Right cardiac atrium (tissue), 5 donors: ENCODE results near the gene TNIP1. TPM values are rescaled to one million over a fixed set of nuclear protein-coding genes. Genes with fewer than 3 reads are reported as not detected.
A peak's percentile ranks its signal among the peaks of the same experiment; 100 is the strongest.

Experiments
- ATAC-seq, 2 donors: fragments of 200-7000 bp; cut with Tn5 transposase; one replicate each; pipeline versions ENCODE4 v1.8.0 to v1.9.1; 2020; ENCODE audit warnings: moderate library complexity in 2 of 2, mild to moderate bottlenecking in 1 of 2
- DNase-seq, 3 donors: peaks; one replicate each; pipeline ENCODE4 v3.0.0-alpha.2; 2020
- H3K27ac ChIP-seq: one replicate; pipeline ENCODE4 v1.5.1; 2013; ENCODE audit warnings: mild to moderate bottlenecking, low read length, control low read depth, moderate library complexity
- H3K27me3 ChIP-seq: one replicate; pipeline ENCODE4 v1.6.1; 2013; ENCODE audit not compliant: control insufficient read depth, insufficient read depth
- H3K4me1 ChIP-seq: one replicate; pipeline ENCODE4 v1.6.1; 2013; ENCODE audit warnings: low read length; ENCODE audit not compliant: control insufficient read depth, insufficient read depth
- H3K4me3 ChIP-seq: one replicate; pipeline ENCODE4 v1.5.1; 2013; ENCODE audit warnings: low read length, control low read depth
- H3K9me3 ChIP-seq: one replicate; pipeline ENCODE4 v1.6.1; 2013; ENCODE audit warnings: low read length; ENCODE audit not compliant: control insufficient read depth
- WGBS: extraction: QIAGEN DNeasy Blood & Tissue Kit; methylation state at CpG from one replicate; pipeline ENCODE4 v1.1.7; 2013; 5-methylcytosine and 5-hydroxymethylcytosine counted together
- intact Hi-C, 4 donors: fragments of 100-400 bp; cut with DNase I; formaldehyde crosslinking; loops; one replicate each; pipeline versions ENCODE4 v1.11.0 to v1.14.0; 2022 to 2023
- polyA plus RNA-seq: library from polyadenylated mRNA; stranded (reverse); fragments of 200-250 nt; gene quantifications from one replicate; pipeline ENCODE4 v1.2.3, GENCODE V29; 2013
- total RNA-seq, 4 donors: library from RNA; stranded (reverse); fragmentation: NEBNext Ultra II Directional; extraction: Animal tissue kit (Norgen Biotek cat#: 25700); gene quantifications; one replicate each; pipeline ENCODE4 v1.2.1, GENCODE V29; 2021
- donor health status: healthy with polysubstance abuse.
- donor health status: DM: no; HTN: yes; CAD: no.
- donor health status: DM: no; HTN: no; CAD: no.
- donor health status: DM: no; HTN: yes; CAD: no; lungs with severe emphysema.
- donor health status: DM: yes; HTN: yes; CAD: no.

TNIP1 gene
- total and polyA plus RNA-seq, 5 donors, result 71.5 to 98.2 (median 77.5) TPM

DNA sequence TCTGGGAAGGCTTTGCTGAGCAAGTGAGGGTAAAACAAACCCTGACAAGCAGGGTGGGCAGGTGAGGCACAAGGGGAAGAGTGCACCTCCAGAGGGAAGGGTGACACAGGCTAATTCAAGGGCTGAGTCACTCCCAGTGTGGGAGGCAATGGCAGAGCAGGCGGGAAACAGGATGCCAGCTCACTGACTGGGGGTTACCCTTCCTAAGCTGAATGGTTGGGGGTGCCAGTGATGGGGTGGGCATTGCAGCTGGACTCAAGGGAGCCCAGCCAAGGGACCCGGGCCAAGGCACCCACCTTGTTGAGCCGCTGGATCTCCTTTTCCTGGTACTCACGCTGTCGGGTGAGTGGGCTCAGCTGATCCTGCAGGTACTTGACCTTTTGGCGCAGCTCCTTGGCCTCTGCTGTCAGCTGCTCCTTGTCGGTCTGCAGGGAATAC, 42.0 kb downstream of the TNIP1 start:
- Histone ChIP-seq H3K27me3 (no peaks in the 10 kb centered on the region), H3K4me3 (no peak overlapping the region), H3K9me3 (no peaks in the 10 kb centered on the region), H3K4me1 (peaks cover 28% of the 10 kb centered on the region), H3K27ac (peak overlapping the region; percentile 56)
- DNase-seq (no peak), ATAC-seq (peak in 1 of 2 donors; percentile 27)
- intact Hi-C loops, result no loop called here
- 54% methylated on average over 7 of the region's 7 CpGs for WGBS

DNA sequence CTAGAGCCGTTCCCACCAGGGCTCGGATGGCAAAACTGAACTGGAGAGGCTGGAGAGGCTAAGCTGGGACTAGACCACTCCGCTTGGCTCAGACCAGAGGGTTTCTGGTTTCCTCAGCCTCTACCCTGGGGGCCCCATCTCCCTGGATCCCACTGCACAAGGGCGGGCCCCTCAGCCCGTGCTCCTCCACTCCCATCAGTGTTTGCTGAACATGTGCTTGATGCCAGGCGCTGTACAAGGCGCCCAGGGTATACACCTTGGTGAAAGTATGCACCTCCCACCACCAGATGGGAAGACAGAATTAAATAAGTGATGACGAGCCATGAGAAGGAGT, 42.5 kb downstream of the TNIP1 start:
- DNase-seq, result peak in 2 of 3 donors; percentile 66 to 69
- Histone ChIP-seq H3K4me1 (peaks cover 28% of the 10 kb centered on the region), H3K4me3 (no peak overlapping the region), H3K27ac (peak overlapping the region; percentile 56), H3K27me3 (no peaks in the 10 kb centered on the region), H3K9me3 (no peaks in the 10 kb centered on the region)
- intact Hi-C loops, result no loop called here
- ATAC-seq, result peak in 1 of 2 donors; percentile 34
- WGBS, result 55% methylated on average over 8 of the region's 8 CpGs

DNA sequence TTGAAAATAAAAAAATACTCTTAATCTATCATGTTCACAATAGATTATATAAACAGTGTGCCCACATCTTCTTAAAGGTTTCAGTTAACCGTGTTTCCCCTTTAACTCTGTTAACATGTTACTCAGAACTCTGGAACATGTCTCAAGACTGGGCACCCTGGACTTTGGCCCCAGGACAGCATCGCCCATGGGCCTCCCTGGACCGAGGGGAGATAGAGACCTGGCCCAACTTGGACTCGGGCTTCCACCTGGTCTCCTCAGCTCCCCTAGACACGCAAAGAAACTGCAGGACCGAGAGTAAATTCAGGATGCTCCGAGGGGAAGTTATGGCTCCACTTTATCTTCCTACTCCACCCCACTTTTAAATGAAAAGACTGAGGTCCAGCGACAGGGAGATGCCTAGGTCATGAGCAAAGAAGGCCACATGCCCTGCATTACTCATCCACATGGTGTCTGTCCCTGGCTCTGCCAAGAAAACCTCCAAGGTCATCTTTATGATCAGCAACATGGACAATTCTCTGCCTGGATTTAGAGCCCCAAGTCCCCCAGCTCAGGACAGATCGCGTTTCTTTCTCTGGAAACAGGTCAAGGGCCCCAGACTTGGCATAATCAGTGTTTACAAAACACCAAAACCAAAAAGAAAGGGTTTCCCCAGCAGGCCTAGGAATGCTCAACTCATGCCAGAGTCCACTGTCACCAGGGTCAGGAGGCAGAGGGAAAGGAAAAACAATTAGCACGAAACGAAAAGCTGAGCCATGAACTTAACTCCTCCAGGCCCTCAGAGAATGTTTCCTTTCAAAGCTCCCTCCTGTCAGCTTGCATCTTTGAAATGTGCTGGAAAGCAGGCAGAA, 43.0 kb downstream of the TNIP1 start:
- ATAC-seq, result peak; percentile 60 to 76
- intact Hi-C loops, result no loop called here
- 36% methylated on average over 12 of the region's 12 CpGs for WGBS
- H3K4me1 ChIP-seq, result peaks cover 28% of the 10 kb centered on the region
- DNase-seq, result peak in 2 of 3 donors; percentile 42 to 76
- no peak overlapping the region for H3K4me3 ChIP-seq
- H3K27ac ChIP-seq, result peak overlapping the region; percentile 56
- no peaks in the 10 kb centered on the region for H3K9me3 ChIP-seq
- no peaks in the 10 kb centered on the region for H3K27me3 ChIP-seq

DNA sequence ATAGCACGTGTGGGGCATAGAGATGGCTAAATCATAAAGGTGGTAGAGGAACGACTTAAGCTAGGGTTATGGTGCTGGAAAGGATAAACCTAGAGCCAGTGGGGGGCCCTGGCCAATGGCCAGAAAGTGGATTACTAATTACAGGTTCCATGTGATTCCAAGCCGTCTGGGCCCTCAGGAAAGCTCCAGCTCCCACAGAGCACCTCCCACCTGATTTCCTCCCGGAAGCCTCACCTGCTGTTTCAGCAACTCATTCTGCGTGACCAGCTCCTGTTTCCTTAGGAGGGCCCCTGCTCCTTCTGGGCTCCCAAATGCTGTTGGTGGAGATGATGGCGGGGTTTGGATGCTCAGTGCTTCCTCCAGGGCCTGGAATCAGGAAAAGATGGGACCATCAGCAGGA, 44.3 kb downstream of the TNIP1 start:
- ATAC-seq, result no peak
- 89% methylated on average over 6 of the region's 6 CpGs for WGBS

DNA sequence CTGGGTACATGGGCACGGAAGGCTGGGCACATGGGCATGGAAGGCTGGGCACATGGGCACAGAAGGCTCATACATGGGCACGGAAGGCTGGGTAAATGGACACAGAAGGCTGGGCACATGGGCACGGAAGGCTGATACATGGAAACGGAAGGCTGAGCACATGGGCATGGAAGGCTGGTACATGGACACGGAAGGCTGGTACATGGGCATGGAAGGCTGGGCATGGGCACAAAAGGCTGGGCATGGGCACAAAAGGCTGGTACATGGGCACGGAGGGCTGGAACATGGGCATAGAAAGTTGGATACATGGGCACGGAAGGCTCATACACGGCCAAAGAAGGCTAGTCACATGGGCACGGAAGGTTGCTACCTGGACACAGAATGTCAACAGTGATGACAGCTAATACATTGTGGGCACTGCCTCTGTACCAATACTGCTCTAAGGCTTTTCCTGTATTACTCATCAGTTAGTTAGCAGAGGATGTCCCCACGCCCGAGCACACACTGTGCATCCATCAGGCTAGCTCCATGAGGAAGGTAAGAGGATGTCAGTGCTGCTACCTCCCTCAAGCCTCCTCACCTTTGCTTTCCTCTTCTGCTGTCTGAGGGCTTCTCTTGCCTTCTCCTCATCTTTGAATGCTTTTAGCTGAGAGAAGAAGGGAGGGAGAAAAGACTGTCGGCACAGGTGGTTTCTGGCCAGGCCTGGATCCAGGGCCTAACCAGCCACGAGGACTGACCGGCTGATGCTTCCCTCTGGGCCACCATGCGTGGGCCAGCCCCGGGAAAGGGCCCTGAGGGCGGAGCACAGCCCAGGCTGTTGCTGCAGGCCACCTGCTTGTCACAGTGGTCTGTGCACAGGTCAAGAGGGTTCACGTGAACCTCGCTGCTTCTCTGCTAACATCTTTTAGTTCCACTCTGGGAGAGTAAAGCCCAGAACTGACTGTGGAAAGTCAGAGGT, 46.1 kb downstream of the TNIP1 start:
- DNase-seq (no peak), ATAC-seq (no peak)
- 90% methylated on average over 19 of the region's 19 CpGs for WGBS
- no peaks in the 10 kb centered on the region for H3K9me3 ChIP-seq
- H3K27me3 ChIP-seq, result no peaks in the 10 kb centered on the region
- intact Hi-C loops, result no loop called here
- no peak overlapping the region for H3K4me3 ChIP-seq
- peaks cover 25% of the 10 kb centered on the region for H3K4me1 ChIP-seq
- no peak overlapping the region for H3K27ac ChIP-seq

More for the DNA sequence above, 44.3 kb downstream of the TNIP1 start:
- Histone ChIP-seq H3K9me3 (no peaks in the 10 kb centered on the region), H3K27me3 (no peaks in the 10 kb centered on the region), H3K4me3 (no peak overlapping the region), H3K4me1 (peaks cover 28% of the 10 kb centered on the region), H3K27ac (no peak overlapping the region)
- no peak for DNase-seq
- intact Hi-C loops, result no loop called here

DNA sequence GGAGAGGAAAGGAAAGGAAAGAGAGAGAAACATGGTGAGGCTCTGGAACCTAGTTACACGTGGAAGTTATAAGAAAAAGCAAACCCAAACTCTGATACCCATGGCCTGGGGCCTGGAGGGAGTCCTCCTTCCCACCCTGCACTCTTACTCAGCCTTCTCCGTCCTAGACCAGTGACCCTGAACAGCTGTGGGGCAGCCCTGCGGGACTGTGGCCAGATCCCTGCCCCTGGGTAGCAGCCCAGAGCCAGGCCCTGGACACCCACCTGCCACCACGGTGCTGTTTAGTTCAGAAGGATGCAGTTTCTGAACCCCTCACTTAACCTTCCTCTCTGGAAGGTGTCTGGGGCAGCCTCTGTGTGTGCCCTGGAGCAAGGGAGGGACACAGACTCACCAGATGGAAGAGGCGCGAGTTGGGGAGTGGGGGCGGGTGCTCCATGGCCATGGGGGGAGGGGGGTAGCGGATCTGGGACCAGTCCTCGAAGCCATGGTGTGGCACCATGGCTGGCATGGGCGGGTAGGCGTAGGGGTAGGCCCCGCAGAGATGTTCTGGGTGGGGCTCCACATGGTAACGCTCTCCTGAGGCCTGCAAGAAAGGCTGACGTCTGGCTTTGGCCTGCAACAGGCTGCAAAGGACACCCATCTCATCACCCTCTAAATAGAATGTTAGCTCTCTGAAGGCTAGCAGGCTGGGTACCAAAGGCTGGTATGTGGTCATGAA, 47.5 kb downstream of the TNIP1 start:
- no peaks in the 10 kb centered on the region for H3K27me3 ChIP-seq
- intact Hi-C loops, result no loop called here
- peaks cover 20% of the 10 kb centered on the region for H3K4me1 ChIP-seq
- ATAC-seq, result no peak
- no peaks in the 10 kb centered on the region for H3K9me3 ChIP-seq
- H3K27ac ChIP-seq, result no peak overlapping the region
- no peak for DNase-seq
- no peak overlapping the region for H3K4me3 ChIP-seq
- whole genome bisulfite sequencing, result 92% methylated on average over 14 of the region's 14 CpGs

DNA sequence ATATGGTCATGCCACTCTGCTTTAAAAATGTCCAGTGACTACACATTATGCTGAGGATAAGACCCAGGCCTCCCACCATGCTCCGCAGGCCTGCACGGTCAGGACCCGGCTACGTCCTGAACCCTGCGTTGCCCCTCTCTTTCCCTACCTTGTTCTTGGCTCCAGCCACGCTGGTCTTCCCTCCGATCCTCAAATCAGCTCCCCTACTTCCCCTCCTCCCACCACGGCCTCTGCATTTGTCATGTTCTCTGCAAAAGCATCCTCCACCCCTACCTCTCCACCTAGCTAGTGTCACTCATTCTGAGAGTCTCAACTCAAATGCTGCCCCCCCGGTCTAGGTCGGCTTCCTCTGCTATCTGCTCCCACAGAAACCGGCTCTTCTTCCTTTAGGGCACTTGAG, 49.3 kb downstream of the TNIP1 start:
- WGBS, result 94% methylated on average over 11 of the region's 11 CpGs
- Histone ChIP-seq H3K4me3 (no peak overlapping the region), H3K27me3 (no peaks in the 10 kb centered on the region), H3K27ac (no peak overlapping the region), H3K9me3 (no peaks in the 10 kb centered on the region), H3K4me1 (peaks cover 24% of the 10 kb centered on the region)
- DNase-seq, result no peak
- intact Hi-C loops, result no loop called here
- no peak for ATAC-seq

DNA sequence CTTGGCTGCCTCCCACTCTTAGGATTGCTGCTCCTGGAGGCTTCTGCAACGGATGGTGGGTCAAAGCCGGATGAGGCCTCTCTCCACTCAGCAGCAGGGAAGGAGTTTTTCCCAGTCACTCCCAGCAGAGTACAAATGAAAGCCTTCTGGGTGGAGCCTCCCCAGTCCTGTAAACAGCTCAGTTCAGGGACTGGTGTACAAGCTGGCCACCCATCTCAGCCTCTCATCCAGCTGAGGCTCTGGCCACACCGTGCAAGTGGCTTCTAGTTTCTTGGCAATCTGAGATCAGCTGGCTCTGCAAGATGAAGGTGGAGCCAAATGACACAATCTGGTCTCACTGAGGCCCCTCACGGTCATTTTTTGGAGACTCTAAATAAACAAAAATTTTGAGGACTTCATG, 50.5 kb downstream of the TNIP1 start:
- DNase-seq, result peak; percentile 79 to 91 (median 84)
- H3K4me3 ChIP-seq, result no peak overlapping the region
- H3K27ac ChIP-seq, result peak overlapping the region; percentile 26
- H3K27me3 ChIP-seq, result no peaks in the 10 kb centered on the region
- intact Hi-C loops, result no loop called here
- peaks cover 31% of the 10 kb centered on the region for H3K4me1 ChIP-seq
- peak; percentile 76 to 92 for ATAC-seq
- no peaks in the 10 kb centered on the region for H3K9me3 ChIP-seq
- 42% methylated on average over 4 of the region's 4 CpGs for WGBS

DNA sequence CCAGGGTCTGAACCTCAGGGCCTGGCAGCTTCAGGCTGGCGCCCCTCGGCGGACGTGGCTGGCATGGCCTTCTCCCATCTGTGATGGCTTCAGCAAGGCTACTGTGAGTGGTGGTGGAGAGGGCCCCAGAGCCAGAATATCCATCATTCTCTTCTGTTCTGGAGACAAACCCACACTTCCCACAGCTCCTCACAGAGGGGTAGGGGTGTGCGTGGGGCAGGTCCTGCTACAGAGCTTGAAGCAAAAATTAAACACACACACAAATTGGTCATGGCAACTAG, 50.8 kb downstream of the TNIP1 start:
- WGBS, result 92% methylated on average over 5 of the region's 5 CpGs
- DNase-seq, result peak in 1 of 3 donors; percentile 68

DNA sequence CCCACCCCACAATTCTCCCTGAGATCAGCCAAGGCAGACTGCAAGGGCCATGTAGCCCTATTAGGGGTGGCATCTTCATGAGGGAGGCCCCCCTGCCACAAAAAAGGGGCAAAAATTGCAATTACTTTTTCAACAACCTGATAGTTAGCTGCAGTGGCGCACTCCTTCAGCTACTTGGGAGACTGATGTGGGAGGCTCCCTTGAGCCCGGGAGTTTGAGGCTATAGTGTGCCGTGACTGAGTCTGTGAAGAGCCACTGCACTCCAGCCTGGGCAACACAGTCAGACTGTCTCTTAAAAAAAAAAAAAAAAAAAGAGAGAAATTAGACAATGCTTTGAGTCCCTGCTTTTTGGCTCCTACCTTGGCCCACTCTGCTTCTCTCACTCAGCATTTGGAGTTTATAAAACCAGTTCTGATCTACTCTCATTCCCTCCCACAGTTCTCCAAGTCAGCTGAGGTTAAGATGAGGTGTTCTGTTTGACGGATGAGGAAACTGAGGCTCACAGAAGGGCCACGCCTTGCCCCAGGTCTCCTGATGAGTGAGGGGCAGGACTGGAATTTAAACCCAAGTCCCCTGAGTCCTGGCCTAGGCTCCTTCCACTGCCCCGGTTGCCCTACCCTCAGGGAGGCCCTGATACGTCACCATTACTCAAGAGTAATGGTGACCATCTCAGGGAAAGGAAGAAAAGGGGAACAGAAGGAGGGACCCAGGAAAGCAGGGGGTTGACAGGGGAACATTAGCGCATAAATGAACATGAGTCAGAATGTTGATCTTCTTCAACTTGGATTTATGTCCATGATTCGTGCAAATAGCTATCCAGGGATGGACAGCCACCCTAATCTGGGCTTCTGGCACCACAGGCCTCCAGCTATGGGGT, 51.4 kb downstream of the TNIP1 start:
- Histone ChIP-seq H3K4me3 (no peak overlapping the region), H3K27me3 (no peaks in the 10 kb centered on the region), H3K27ac (peak overlapping the region; percentile 26), H3K9me3 (no peaks in the 10 kb centered on the region), H3K4me1 (peaks cover 37% of the 10 kb centered on the region)
- DNase-seq (peak in 1 of 3 donors; percentile 46), ATAC-seq (no peak)
- WGBS, result 92% methylated on average over 9 of the region's 9 CpGs
- intact Hi-C loops, result no loop called here

More for the DNA sequence above, 50.8 kb downstream of the TNIP1 start:
- Histone ChIP-seq H3K27ac (peak overlapping the region; percentile 26), H3K4me1 (peaks cover 33% of the 10 kb centered on the region), H3K27me3 (no peaks in the 10 kb centered on the region), H3K9me3 (no peaks in the 10 kb centered on the region), H3K4me3 (no peak overlapping the region)
- ATAC-seq, result peak; percentile 1 to 7
- intact Hi-C loops, result no loop called here
